ENCODE data around the gene SASH1. TPM values are rescaled to one million over a fixed set of nuclear protein-coding genes. Genes with fewer than 3 reads are reported as not detected.

The SASH1 gene
- polyA plus RNA-seq, 1 donor, result 42.8 TPM

- DNase-seq, result no peak
Observed at GRCh38 chr6:148596891-148597455, 254.3 kb downstream of the SASH1 start.

GRCh38 chr6:148598724-148599123 lies 256.1 kb downstream of the SASH1 start:
- DNase-seq, result no peak

GRCh38 chr6:148599967-148600426 lies 257.4 kb downstream of the SASH1 start:
- DNase-seq, result no peak
